RWPE1 (cell line): ENCODE results near the gene MLC1.

Source experiments
- CTCF ChIA-PET: fragments of 350-600 bp; sonication (Branson Sonifier 250); formaldehyde crosslinking; extraction: SDS; loops from one replicate; lab custom pipeline; 2021; lab: Yijun Ruan, JAX
- POLR2A ChIA-PET: fragments of 400-600 bp; formaldehyde crosslinking; extraction: SDS; loops from one replicate; lab custom pipeline; 2020; ENCODE audit warnings: antibody characterized with exemption; ENCODE audit not compliant: low non-redundant PET; lab: Yijun Ruan, JAX
- DNase-seq: peaks from one replicate; pipeline ENCODE4 v3.0.0; 2012; ENCODE audit warnings: low spot score
- H3K27ac ChIP-seq: fragments of 450-650 bp; 2 replicates; pipeline ENCODE4 v1.5.1; 2017
- CTCF ChIP-seq: fragments of 450-650 bp; conservative IDR thresholded peaks from 2 replicates; pipeline ENCODE4 v1.5.1; 2017; ENCODE audit warnings: low read depth, mild to moderate bottlenecking

MLC1 gene

GRCh38 chr22:50057278-50058060 lies 27.8 kb downstream of the MLC1 start:
- POLR2A ChIA-PET, result no interaction called here
- DNase-seq, result no peak
- H3K27ac ChIP-seq, result no peak overlapping the region
- TF ChIP-seq CTCF, result no peak
- CTCF ChIA-PET, result no interaction called here

GRCh38 chr22:50056214-50056972 lies 28.8 kb downstream of the MLC1 start:
- no peak overlapping the region for H3K27ac ChIP-seq
- ChIA-PET CTCF (no interaction called here), POLR2A (no interaction called here)
- no peak for TF ChIP-seq CTCF
- DNase-seq, result no peak

DNA sequence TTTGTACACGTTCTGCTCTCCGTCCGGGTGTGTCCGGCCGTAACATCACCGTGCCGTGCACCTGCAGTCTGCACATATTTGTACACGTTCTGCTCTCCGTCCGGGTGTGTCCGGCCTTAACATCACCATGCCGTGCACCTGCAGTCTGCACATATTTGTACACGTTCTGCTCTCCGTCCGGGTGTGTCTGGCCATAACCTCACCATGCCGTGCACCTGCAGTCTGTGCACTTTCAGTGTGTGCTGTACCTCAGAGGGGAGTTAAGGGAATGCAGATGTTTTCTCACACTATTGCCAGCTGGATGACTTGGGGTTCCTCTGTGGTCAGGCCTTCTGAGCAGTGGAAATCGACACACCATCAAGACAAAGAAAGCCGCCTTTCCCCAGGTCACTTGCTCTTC lies 31.4 kb downstream of the MLC1 start:
- no peak for DNase-seq
- no peak for TF ChIP-seq CTCF
- ChIA-PET POLR2A (no interaction called here), CTCF (no interaction called here)
- no peak overlapping the region for H3K27ac ChIP-seq

GRCh38 chr22:50051930-50052329 lies 33.3 kb downstream of the MLC1 start:
- no peak for DNase-seq
- ChIA-PET POLR2A (no interaction called here), CTCF (no interaction called here)
- no peak for TF ChIP-seq CTCF
- no peak overlapping the region for H3K27ac ChIP-seq

DNA sequence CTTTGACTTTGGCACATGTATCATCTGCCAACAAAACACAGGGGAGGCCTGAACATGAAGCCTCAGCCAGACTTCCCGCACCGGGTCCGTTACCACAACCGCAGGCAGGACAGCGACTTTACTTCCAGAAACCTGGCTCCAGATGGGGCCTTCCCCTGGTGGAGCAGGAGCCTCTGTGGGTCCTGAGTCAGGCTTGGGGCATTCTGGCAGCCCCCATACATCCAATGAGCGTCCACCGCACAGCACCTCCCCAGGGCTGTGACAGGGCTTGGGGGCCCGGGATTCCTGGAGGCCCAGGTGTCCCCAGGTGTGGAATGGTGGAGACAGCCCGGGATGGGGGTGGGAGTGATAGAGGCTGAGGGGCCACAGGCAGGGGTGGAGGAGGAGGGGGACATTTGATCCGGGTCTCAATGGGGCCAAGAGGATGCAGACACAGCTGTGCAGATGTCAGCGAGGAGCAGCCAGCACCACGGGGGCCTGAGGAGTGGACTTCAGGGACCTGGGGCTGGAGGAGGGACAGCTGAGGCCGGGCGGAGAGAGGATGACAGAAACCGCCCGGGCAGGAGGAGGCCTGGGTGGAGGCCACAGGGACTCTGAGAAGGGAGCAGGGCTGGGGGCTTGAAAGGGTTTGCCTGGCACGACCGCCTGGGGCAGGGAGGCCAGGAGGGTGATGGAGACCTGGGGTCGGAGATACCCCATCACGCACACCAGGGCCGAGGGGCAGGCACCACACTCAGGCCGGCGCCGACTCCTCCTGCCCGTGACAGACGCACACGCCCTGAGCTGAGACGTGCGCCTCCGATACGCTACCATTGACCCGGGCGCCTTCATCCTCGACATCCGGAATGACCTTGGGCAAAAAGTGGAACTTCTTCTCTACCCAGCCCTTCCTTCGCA lies 35.7 kb downstream of the MLC1 start:
- DNase-seq, result no peak
- no peak for TF ChIP-seq CTCF
- POLR2A ChIA-PET, result no interaction called here
- H3K27ac ChIP-seq, result no peak overlapping the region
- CTCF ChIA-PET, result no interaction called here

DNA sequence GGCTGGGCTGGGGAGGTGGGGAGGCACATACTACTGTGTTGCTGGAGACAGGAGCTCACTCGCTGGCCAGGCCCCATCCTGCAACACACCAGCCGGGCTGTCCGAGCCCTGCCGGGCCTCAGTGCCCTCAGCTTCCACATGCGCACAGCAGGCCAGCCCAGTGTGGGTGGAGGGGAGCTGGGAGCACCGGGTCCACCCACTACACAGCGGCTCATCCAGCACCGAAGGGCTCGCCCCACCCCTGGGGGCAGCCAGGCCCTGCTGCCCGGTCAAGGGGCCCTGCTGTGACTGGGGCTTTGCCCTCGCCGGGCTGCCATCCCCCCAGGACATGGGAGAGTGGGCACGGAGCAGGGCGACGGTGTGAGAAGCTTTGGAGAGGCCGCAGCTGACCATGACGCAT lies 36.4 kb downstream of the MLC1 start:
- ChIA-PET POLR2A (no interaction called here), CTCF (no interaction called here)
- no peak for TF ChIP-seq CTCF
- H3K27ac ChIP-seq, result no peak overlapping the region
- DNase-seq, result no peak
